T1000 (cell line): ENCODE measurements around the gene RAB3A.
"Not testable (repeated sequence)": the region's sequence is repeated elsewhere in the genome, so short reads cannot be mapped to it uniquely, and the experiment has no call there.

Source experiments
- DNase-seq: peaks from one replicate; lab custom pipeline; 2025; ENCODE audit warnings: mixed read lengths; lab: John Stamatoyannopoulos, UW

Gene RAB3A

DNA sequence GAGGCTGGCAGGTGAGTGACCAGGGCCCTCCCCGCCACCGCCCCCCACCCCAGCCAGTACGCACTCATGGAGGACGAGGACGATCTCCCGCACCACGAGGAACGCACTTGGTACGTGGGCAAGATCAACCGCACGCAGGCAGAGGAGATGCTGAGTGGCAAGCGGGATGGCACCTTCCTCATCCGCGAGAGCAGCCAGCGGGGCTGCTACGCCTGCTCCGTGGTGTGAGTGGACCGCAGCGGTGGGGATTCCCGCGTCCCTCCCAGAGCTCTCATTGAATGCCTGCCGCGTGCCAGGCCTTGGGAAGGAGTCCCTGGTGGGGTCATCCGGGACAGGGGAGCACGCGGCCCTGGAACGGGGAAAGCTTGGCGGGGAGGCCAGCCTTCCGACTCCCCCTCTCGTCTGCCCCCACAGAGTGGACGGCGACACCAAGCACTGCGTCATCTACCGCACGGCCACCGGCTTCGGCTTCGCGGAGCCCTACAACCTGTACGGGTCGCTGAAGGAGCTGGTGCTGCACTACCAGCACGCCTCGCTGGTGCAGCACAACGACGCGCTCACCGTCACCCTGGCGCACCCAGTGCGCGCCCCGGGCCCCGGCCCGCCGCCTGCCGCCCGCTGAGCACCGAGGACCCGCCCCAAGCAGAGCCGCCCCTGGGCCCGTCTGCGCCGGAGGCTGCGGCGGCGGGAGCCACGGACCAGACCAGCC, 35.0 kb downstream of the RAB3A start:
- DNase-seq: no peak

DNA sequence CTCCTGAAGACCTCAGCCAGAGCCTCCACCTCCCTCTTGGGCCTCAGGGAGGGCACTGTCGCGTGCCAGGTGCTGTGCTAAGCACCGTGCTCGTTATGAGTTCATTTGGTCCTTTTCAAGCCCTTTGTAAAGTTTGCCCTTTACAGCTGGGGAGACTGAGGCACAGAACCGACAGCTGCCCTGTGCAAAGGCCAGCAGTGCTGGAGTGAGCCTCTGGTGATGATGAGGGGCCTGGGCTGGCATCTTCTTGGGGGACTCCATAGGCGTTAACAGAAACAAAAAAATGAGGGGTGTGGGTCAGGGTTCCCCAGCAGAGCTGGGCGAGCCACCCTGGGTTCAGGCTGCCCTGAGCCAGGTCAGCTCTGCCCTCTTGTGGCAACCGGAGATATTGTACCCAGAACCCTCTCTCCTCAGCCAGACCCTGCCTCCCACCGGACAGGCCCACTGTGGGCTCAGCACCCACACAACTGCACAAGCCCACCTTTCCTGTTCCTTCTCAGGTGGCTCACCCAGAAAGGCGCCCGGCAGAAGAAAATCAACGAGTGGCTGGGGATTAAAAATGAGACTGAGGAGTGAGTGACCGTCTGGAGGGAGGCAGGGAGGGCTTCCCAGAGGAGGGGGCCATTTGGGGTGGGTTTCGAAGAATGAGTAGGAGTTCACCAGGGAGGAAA, 35.7 kb downstream of the RAB3A start:
- no peak for DNase-seq

DNA sequence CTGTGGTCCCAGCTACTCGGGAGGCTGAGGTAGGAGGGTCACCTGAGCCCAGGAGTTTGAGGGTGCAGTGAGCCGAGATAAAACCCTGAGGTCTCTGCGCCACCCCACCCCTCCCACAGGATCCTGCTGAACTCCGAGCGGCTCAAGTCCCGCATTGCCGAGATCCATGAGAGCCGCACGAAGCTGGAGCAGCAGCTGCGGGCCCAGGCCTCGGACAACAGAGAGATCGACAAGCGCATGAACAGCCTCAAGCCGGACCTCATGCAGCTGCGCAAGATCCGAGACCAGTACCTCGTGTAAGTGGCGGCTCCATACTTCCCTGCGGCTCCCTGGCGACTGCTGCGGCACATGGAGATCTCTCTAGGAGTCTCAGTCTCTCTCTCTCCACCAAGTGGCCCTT, 36.8 kb downstream of the RAB3A start:
- DNase-seq: no peak

DNA sequence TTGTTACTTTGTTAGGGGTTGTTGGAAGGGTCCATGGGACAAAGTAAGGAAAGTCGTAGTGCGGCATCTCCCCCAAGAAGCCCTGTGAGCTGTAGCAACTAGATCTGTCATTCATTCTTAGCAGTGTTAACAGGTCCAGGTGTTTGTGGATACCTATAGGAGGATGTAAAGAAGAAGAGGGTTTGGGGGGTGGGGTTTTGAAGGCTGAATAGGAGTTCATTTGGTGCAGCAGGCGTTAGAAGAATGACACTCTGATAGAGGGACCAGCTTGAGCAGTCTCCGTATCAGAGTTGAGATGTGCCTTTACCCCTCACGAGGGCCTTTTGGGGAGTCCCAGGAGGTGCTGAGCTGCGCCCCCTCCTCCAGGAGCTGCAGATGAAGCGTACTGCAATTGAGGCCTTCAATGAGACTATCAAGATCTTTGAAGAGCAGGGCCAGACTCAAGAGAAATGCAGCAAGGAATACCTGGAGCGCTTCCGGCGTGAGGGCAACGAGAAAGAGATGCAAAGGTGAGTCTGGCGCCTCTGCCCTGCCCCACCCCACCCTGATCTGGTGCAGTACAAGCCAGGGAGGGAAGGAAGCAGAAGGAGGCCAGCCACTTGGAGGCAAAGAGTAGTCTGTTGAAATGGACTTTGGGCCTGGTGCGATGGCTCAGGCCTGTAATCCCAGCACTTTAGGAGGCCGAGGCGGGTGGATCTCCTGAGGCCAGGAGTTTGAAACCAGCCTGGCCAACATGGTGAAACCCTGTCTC, 37.9 kb downstream of the RAB3A start:
- no peak for DNase-seq

DNA sequence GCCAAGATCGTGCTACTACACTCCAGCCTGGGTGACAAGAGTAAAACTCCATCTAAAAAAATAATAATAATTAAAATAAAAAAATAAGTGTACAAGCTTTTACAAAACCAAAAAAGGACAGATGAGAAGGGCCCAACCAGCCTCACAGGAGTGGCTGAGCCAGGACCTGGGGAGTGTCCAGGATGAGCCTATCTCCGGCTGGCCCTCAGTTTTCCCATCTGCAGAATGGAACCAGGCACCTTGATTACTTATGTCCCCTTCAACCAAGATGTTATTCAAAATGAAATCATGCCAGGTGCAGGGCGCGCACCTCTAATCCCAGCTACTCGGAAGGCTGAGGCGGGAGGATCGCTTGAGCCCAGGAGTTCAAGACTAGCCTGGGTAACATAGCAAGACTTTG, 39.8 kb downstream of the RAB3A start:
- DNase-seq: no peak

DNA sequence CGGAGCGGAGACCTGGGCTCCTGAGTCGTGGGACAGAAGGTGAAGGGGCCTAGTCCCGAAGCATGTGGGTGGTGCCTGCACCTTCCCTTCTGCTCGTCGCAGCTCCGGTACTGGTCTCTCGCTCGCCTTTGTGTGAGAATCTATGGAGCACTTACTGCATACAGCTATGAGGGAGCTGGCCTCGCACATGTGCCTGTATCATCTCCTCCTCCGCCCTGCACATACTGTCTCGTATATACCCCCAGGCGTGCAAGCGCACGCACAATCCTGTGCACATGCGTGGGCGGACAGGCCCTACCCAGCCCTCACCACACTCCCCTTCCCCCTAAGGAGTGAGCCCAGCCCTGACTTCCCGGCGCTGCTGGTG, 42.2 kb downstream of the RAB3A start:
- DNase-seq: no peak

DNA sequence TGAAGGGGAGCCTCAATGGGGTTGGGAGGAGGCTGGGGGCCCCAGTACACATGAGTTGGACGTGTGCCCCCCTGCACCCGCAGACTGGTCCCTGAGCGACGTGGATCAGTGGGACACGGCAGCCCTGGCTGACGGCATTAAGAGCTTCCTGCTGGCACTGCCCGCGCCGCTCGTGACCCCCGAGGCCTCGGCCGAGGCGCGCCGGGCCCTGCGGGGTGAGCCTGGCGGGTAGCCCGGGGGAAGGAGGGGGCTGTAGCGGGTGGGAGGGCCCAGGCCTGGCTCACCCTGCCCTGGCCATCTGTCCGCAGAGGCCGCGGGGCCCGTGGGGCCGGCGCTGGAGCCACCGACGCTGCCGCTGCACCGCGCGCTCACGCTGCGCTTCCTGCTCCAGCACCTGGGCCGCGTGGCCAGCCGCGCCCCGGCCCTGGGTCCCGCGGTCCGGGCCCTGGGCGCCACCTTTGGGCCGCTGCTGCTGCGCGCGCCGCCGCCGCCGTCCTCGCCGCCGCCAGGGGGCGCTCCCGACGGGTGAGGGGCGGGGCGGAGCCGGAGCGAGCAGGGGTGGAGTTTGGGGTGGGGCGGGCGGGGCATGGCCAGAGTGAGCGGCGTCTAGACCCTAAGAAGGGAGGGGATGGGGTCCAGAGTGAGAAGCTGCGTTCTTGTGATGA, 42.7 kb downstream of the RAB3A start:
- peak; percentile 28 for DNase-seq

DNA sequence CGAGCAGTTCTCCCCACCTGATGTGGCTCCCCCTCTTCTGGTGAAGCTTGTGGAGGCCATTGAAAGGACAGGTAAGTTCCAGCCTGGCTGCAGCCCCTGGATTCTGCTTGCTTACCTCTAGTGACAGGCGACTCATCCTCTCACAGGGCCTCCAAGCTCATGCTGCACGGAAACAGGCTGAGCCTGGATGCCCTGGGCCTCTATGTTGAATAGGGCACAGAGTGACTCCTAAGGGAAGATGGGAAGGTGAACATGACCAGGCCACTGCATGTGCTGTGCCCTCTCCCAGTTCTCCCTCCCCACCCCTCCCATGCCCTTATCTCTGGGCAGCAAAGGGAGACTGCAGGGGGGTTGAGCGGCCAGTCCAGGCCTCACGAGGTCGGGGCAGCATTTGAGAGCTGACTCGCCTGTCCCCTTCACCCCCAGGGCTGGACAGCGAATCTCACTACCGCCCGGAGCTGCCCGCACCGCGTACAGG, 43.3 kb downstream of the RAB3A start:
- no peak for DNase-seq

DNA sequence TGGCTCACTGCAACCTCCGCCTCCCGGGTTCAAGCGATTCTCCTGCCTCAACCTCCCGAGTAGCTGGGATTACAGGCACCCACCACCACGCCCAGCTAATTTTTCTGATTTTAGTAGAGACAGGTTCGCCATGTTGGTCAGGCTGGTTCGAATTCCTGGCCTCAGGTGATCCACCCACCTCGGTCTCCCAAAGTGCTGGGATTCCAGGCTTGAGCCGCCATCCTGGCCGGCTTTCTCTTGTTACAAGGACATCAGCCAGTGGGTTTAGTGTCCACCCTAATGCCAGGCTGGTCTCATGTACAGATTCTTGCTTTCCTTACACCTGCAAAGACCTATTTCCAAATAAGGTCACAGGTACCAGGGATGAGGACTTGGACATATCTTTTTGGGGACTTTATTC, 44.0 kb downstream of the RAB3A start:
- DNase-seq: no peak

DNA sequence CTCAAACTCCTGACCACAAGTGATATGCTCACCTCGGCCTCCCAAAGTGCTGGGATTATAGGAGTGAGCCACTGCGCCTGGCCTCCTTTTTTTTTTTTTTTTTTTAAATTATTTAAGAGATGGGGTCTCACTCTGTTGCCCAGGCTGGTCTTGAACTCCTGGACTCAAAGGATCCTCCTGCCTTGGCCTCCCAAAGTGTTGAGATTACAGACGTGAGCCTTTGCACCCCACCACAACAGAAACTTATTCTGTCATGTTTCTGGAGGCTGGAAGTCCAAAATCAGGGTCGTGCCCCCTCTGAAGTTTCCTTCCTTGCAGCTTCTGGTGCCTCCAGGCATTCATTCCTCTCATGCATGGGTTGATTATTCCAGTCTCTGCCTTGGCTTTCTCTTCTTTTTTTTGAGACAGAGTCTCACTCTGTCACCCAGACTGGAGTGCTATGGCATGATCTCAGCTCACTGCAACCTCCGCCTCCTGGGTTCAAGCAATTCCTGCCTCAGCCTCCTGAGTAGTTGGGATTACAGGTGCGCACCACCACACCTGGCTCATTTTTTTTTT, 44.7 kb downstream of the RAB3A start:
- DNase-seq: not testable (repeated sequence)

DNA sequence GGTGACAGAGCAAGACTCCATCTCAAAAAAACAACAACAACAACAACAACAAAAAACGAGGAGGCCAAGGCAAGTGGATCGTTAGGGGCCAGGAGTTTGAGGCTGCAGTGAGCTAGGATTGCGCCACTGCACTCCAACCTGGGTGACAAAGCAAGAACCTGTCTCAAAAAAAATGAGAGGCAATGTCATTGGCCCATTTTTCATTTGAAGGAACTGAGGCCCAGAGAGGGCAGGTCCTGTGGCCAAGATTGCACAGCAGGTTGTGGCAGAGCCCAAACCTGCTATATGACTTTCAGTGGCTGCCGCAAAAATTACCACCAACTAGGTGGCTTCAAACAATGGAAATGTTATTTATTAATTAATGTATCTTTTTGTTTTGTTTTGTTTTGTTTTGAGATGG, 45.4 kb downstream of the RAB3A start:
- no peak for DNase-seq

DNA sequence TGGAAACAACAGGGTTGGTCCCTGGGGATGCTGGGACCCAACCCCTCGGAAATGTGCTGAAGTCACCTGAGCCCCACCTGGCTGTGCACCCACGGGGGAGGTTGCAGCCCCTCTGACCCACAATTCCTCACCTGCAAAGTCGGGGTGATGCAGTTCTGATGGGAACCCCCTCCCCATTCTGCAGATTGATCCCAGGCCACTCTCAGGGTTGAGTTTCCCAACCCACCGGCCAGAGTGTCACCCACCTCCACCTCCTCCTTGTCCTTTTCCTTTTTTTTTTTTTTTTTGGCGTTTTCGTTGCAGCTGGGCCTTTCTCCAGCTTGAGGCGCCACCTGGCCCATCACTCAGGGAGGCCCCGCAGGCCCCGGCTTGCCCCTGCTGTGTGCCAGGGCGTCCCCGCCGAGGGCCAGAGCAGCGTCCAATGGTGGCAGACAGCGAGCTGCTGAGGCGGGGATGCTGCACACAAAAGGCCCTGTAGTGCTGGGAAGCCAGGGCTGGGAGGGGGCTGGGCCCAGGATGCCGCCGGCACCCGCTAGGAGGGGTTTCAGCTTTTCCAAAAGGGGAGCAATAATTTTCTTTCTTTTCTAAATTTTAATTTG, 46.3 kb downstream of the RAB3A start:
- no peak for DNase-seq

DNA sequence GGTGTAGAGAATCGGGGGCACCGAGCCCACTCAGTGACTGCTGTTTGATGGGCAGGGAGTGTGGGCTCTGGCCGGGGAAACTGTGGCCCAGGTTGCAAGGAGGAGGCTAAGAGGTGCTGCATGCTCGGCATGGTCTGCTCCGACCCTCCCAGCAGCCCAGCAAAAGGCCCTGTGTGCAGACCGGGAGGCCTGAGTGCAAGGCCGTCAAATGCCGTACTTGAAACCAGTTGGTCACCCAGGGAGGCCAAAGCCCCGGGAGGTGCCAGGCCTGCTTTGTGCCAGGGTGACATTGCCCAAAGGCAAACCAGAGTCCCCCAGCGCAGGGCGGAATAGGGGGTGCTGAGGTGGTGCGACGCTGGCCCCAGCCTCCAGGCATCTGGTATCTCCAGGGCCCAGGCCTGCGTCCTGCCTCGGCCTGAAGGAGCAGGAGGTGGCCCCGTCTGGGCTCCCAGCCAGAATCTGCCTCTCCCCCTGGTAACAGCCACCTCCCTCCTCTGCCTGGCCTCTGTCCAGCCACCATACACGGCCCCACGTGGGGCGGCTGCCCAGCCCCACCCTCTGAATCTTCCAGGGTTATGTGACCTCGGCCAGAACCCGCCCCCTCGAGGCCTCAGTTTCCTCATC, 46.9 kb downstream of the RAB3A start:
- DNase-seq: peak; percentile 17

DNA sequence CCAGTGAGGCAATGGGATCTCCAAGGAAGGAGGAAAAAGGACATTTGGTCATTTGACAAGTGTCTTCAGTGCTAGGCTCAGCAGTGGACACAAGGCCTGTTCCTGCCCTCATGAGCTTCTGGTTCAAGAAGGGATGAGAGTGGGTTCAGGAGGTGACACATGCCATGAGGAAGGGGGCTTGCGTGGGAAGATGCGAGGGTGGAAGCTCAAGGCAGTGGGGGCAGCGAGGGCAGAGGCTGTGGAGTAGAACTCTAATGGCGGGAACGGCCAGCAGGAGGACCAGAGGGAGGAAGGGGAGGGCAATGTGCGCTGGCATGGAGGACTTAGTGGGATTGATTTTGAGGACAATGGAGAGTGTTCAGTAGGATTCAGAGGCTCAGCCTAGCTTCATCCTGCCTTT, 47.6 kb downstream of the RAB3A start:
- DNase-seq: no peak

DNA sequence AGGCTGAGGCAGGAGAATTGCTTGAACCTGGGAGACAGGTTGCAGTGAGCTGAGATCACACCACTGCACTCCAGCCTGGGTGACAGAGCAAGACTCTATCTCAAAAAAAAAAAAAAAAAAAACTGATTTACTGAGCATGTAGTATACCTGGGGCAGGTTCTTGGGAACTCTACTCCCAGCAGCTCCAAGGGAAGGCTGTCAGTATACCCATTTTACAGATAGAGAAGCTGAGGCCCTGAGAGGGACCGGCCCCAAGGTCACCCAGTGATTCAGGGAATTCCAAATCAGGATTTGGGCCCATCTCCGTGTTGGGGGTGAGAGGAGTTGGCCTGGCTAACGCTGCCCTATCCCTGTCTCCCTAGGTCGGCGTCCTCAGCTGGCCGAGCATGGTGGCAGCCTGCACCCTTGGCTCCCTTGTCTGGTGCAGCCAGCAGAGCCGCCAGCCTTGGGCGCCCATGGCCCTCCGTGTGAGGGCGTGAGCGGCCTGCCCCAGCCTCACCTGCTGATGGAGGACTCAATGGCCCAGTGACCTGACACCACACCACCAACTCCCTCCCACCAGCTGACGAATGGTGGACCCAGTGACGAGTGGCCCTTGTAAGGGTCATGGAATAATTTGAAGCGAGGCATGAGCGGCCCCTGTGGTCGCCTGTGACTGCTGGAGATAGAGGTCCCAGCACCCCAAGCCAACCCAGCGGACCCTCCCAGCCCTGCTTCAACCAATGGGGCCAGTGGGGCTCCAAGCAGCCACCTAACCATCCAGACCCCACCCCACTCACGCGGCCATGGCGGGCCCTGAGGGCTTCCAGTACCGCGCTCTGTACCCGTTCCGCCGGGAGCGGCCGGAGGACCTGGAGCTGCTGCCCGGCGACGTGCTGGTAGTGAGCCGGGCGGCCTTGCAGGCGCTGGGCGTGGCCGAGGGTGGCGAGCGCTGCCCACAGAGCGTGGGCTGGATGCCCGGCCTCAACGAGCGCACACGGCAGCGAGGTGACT, 48.5 kb downstream of the RAB3A start:
- DNase-seq: no peak

DNA sequence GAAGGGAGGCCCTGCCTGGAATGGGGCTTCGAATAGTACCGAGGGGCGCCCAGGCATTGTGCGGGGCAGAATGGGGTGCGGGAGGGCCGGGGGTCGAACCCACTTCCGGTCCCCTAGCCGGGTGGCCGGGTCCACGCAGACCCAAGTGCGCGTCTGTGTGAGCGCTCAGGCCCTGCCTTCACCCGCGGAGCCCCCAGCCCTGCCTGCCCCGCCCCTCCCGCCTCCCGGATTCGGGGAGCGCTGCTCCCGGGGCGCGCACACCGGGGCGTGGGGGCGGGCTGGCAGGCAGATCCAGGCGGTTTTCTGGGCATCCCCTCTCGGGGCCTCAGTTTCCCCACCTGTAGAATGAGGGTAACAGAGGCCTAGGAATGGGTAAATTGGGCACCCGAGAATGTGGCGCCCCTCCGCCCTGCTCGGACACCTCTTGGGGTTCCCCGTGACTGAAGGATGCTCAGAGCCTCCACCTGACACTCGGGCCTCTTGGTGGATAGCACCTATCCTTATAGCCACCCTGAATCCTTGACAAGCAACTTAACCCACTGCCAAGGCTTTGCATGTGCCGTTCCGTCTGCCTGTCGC, 50.2 kb downstream of the RAB3A start:
- DNase-seq: no peak

DNA sequence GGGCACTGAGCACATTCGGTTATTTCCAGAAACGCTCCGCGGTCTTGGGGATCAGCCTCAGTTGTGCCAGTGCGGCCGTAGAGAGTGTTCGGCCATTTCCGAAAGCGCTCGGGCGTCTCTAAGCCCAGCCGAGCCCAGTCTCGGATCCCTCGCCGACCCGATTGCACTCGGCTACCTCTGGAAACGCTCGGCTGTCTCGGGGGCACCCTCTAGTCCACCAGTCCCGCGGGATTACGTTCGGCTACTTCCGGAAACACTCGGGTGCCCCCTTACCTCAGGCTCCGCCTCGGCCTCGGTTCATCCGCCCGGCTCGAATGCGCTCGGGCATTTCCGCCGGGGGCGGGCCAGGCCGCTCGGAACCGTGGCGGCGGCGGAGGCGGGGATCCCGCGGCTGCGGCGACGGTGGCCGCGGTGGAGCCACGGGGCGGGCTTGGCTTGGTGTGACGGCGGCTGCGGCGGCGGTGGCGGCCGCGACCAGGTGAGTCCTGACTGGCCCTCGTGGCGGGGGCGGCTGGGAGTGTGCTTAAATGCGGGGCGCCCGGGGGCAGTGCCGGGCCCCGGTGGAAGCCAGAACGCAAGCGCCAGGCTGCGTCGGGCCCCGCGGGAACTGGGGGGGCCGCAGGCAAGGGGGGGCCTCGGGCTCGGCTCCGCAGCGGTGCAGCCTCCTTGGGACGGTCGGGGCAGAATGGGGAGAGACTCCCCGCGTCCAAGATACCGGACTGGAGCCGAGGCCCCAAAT, 50.9 kb downstream of the RAB3A start, which contains the start of gene PIK3R2:
TSS of gene PIK3R2 (plus strand) at position 347 of the 739 bp plus-strand sequence. CDS start 2,717 bp downstream, outside the sequence.
- DNase-seq: peak; percentile 98

DNA sequence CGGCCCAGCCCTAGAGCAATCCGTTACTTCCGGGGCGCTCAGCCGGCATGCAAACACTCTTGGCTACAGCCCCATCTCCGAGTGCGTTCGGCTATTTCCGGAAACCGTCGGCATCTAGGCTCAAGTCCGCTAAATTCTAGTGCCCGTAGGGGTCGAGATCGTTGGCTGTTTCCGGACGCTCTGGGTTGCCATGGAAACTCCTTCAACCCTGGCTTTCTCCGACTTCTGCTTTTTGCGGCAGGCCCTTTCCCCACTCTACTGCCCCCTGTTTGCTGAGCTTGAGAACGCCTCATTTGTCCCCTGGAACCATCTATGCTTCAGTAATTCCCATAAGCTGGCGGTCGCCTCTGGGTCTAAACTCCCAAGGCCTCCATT, 51.4 kb downstream of the RAB3A start:
- peak; percentile 92 for DNase-seq
